Fibroblast of peridontal ligament (primary cell): ENCODE data around the gene OGDH.

Experiments
- DNase-seq: peaks from one replicate; pipeline ENCODE4 v3.0.0-alpha.2; 2010; ENCODE audit errors: extremely low read depth

Gene OGDH

DNA sequence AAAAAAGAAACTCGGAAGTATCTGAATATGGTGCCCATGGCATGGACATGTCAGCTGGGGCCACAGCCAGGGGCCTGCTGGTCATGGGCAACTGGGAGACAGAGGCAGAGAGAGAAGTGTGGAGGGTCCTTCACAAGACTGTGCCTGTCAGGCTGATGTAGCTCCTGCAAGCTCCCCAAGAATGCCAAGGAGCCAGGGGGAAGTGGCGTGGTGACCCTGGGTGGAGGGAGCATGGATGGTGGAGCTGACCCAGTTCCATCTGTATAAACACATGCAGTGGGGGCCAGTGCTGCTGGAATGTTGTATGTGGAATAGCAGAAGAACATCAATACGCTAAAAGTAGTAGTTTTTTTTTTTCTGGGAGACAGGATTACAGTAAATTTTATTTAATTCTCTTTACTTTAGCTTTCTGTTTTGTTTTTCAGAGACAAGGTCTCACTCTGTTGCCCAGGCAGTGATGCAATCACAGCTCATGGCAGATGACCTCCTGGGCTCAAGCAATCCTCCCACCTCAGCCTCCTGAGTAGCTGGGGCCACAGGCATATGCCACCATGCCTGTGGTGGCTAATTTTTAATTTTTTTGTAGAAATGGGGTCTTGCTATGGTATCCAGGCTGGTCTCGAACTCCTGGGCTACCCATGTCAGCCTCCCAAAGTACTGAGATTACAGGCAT, 131.8 kb downstream of the OGDH start:
- peak; percentile 23 for DNase-seq

DNA sequence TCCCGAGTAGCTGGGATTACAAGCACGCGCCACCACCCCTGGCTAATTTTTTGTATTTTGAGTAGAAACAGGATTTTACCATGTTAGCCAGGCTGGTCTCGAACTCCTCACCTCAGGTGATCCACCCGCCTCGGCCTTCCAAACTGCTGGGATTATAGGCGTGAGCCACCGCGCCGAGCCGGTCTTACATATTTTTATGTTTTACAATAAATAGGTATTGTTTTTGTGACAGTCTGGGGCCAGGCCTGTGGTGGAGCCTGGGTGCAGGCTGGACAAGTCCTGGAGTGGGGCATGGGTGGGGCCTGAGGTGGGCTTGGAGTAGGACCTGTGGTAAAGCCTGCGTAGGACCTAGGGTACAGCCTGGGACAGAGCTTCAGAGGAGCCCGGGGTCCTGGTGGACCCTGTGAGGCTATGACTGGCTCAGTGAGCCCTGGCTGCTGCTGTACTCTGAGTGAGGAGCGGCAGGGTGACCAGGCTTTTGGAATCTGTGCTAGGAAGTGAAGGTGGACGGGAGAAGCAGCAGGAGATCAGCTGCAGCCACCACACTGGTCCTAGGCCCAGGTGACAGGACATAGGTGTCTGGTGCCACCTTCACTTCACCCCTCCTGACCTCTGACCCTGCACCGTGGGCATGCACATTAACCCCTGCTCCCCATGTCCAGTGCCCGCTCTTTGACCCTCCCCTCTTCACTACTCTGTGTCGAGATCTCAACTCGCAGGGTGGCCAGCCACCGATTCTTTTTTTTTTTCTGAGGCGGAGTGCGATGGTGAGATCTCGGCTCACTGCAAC, 132.6 kb downstream of the OGDH start:
- no peak for DNase-seq

DNA sequence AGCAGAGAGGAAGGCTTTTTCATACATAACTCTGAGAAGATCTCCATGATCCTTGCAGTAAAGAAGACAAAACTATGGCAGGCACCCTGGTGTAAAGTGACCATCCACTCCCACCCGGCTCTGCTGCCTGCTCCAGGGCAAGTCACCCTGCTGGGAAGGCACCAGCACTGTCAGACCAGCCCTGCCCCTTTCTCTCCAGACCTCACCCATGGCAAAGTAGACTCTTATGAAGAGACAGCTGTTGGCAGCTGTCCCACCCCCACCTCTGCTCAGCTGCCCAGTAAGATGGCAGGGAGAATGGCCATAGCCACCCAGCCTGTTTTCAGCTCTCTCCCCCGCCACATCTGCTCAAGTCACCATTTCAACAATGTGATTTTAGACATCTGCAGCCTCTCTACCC, 133.6 kb downstream of the OGDH start:
- DNase-seq = no peak

DNA sequence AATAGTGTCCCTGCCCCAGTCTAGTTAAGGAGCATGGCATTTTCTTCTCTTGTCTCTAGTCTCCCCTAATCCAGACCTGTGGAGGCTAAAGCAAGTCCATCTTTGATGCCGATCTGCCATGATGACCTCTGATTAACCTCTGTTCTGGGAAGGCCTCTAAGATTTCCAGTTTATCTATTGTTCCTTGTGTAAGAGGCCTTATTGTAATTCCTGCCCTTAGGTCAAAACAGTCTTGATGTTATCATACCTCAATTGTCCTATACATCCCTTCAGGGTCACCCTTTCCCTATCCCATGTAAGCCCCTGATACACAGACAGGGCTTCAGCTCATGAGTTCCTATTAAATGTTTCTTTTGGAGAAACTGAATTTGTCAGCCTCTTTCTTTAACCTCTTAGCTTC, 137.3 kb downstream of the OGDH start:
- DNase-seq = no peak

DNA sequence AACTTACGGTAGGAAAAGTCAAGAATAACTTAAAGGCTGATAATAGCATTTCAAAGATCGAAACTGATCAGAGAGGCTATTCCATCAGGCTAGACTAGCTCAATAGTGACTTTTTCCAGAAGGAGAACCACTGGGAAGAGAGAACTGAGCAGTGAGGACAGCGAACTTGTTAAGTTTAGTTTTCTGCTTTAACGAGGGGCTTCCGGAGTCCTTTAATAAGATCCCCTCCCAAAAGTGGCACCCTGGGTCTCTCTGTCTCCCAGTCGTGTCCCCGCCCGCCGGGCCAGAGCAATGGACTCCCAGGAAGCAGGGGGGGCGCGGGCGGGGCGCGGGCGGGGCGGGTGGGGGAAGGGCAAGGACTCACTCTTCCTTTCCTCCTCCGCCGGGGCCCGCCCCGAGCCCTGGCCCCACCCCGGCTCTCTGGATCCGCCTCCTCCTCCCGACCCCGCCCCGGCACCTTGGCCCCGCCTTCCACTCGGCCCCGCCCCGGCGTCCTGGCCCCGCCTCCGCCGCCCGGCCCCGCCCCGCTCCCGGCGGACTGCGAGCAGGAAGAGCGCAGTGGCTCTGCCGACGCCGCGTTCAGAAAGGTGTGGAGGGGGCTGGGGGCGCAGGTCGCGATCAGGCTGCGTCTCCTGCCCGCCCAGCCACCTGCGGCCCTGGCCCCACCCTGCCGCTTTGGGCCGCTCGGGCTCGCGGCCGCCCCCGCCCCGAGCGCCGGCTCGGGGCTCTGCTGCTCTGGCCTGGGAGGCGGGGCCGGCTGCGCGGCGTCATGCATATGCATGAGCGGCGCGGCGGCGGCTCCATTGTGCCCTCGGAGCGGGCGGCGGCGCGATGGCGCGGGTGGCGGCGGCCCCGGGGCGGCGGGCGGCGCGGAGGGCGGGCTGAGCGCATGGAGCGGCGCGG, 141.9 kb downstream of the OGDH start, which contains the start of gene ZMIZ2:
Gene ZMIZ2 (plus strand): TSS at position 803 of the 903 bp plus-strand sequence. CDS start 7,403 bp downstream, outside the sequence.
- peak; percentile 77 for DNase-seq

DNA sequence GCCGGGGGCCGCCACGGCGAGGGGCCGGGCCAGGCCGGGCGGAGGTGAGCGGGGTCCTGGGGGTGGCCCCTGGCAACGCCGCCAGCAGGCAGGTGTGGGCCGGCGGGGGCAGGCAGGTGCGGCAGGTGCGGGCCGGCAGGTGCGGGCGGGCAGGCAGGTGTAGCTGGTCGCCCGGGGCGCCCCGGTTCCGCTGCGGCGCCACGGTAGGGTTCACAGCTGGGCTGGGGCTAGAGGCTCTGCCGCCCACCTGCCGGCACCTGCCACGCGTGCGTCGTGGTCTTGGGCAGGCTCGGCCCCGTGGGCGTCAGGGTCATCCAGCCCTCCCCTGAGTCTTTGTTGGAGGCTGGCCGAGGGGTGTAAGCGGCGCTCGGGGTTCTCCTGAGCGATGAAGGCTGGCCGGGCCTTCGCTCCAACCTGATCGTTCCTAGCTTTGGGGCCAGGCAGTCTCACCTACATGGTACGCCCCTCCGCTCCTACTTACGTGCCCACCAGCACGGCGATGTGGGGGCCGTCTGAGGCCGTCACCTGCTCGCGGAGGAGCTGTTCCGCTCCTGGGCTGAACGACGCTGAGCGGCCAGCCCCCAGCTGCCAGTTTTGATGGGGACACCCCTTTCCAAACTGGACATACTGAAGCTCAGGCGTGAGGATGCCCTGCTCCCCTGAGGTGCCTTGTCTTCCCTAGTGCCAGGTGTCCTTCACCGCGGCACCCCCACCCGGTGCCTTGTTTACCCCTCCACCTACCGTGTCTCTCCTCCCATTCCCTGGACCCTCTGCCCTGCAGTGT, 142.7 kb downstream of the OGDH start:
- no peak for DNase-seq

DNA sequence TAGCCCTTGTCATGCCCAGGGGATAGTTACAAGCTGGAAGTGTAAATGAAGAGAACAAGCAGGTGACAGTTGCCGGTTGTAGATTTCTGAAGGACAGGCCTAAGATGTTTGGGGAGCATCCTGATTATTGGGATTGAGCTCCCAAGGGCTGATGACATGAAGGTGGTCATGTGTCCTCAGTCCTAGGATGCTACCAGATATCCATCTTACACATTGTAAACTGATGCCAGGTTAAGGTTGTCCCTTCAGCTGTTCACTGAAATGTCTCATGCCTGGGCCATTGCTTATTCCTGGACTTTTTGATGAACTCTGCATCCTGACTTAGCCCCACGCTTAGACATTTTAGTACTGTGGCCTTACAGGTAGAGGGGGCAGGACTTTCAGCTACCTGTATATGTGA, 143.6 kb downstream of the OGDH start:
- no peak for DNase-seq

DNA sequence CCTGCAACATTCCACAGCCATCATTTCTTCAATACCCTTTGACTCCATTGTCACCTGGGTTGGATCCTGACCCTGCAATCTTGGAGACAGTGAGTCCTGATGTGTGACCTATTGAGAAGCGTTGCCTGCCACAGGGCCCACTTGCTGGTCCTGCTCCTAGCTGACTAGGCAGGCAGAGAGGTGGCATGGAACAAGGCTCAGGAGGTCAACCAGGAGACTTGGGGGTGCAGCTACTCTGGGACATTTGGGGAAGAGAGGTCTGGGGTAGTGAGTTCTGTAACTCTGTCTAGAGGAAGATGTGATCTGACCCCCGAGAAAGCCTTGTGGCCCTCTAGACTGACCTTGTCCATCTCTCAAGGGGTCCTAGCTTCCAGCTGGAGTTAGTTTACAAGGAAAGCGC, 144.0 kb downstream of the OGDH start:
- DNase-seq = no peak

DNA sequence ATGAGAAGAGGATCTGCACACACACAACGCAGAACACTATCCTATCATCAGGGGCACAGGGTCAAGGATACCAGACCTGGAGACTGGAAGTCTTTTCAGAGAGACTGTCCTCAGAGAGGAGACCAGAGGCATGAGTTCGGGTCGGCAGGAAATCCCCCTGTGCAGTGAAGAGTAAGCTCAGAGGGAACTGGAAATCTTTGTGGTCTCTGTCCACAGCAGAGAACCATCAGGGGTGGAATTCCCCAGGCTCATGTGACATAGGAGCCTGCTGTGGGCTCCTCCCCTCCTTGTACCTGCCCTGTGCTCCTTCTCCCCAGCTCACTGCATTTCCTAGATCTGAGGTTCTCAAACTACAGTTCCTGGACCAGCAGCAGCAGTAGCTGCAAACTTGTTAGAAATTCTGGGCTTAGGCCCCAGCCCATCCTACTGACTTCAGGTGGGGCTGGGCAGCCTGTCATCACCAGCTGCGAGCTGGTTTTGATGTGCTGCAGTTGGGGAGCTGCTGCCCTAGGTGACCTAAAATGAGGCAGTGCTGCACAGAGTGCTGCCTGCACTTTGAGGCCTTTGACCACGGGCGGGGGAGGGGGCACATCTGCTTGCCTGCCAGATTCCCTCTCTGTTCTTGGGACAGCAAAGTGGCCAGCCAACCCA, 144.6 kb downstream of the OGDH start:
- no peak for DNase-seq

DNA sequence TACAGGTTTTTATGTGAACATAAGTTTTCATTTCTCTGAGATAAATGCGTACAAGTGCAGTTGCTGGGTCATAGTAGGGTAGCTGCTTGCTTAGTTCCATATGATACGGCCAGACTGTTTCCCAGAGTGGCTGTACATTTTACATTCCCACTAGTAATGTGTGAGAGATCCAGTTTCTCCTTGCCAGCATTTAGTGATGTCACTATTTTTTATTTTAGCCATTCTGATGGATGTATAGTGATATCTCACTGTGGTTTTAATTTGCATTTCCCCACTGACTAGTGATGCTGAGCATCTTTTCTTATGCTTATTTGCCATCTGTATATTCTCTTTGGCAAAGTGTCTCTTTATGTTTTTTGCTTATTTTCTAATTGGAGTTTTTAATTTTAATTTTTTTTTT, 146.4 kb downstream of the OGDH start:
- no peak for DNase-seq

DNA sequence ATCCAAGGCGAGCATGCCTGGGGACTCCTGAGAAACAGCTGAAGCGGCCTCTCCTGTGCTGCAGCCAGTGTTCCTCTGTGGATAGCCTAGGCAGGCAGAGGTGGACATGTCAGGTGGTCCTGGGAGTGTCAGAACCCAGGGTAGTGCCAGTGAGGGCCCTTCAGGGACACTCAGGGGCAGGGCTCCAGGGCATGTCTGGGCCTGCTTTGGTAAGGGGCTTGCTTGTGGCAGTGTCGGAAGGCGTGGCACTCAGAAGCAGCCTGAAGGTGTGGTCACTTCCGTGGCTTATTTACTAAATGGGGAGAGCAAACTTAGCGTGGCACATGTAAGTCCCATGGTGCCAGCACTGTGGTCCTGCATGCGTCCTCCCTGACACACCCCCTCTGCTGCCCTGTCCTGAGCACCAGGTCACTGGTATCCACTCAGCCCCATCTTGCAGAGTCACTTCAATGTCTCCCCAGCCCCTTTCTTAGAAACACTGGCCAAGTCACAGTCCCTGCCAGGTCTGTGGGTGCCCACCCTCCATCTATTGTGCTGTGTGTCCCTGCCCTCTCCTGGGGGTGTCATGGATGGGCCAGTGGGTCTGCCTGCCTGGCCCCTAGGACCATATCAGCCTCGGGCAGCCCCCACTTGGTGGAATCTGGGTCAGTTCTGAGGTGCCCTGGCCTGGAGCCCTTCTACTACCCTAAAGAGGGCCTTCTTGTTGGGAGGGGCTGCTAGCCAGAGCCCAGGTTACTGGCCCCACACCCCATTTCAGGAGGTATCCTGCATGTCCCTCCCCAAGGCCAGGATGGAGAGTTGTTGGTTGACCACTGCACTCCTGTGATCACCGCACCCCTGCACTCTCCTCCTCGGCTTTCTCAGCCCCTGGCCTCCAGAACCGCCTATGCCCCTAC, 148.6 kb downstream of the OGDH start:
- DNase-seq = no peak

DNA sequence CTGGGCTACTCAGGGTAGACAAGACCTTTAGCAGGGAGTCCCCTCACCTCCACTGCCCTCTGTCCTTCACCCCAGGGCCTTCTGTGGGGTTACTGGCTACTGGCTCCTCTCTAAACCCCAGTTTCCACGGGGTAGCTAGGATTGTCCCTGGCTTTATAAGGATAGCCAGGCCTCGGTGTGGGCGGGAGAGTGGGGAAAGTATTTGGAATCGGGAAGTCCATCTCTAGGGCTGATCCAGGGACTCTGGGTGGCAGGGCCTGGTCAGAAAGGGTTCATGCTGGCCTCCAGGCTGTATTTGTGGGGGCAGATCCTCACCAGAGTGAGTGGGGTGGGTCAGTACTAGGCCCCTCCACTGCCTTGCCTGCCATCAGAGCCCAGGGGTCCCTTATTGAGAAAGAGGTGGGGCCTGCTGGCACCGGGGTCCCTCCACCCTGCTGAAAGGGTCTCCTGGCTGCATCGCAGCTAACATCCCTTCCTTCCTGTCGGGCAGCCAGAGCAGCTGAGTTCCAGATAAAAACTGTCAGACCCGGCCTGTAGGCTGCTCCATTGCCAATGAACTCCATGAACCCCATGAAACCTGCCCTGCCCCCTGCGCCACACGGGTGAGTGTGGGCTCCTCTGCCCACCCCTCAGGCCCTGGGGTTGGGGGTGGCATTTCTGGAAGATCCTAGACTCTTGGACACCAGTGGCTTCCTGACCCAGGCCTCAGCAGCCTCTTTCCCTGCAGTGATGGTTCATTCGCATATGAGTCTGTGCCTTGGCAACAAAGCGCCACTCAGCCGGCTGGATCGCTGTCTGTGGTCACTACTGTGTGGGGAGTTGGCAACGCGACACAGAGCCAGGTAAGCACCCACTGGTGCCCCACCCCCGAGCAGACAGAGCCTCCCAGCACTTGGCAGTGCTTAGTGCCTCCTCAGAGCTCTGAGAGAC, 149.5 kb downstream of the OGDH start:
- no peak for DNase-seq

DNA sequence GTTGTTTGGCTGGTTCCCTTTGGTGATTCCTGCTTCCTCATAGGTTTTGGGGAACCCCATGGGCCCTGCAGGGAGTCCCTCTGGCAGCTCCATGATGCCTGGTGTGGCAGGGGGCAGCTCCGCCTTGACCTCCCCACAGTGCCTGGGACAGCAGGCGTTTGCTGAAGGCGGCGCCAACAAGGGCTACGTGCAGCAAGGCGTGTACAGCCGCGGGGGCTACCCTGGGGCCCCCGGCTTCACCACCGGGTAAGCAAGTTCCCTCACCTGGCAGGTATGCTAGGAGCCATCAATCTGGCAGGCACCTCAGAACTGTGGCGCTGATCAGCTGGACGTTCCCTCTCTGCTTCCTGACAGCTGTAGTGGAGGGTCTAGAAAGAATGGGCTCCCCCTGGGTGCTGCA, 150.5 kb downstream of the OGDH start:
- DNase-seq = no peak

DNA sequence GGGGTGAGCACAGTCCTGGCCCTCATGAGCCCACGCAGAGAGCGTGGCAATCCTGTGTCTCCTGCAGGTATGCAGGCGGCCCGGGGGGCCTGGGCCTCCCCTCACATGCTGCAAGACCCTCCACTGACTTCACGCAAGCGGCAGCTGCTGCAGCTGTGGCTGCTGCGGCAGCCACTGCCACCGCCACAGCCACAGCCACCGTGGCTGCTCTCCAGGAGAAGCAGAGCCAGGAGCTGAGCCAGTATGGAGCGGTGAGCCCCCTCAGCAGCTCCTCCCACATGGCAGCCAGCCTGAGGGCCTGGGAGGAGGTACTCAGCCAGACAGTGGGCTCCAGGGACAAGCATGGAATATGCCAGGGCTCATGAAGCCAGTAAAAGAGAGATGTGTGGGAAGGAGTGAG, 150.9 kb downstream of the OGDH start:
- DNase-seq = no peak

DNA sequence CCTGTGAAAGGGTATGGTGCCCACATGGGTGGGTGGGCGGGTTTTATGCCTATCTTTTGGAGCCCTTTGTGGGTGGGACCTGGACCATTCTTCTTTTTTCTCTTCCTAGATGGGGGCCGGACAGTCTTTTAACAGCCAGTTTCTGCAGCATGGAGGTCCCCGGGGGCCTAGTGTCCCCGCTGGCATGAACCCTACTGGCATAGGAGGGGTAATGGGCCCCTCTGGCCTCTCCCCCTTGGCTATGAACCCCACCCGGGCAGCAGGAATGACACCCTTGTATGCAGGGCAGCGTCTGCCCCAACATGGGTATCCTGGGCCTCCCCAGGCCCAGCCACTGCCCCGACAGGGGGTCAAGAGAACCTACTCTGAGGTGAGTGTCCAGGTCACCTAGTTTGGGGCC, 151.3 kb downstream of the OGDH start:
- no peak for DNase-seq
